CD4-positive, CD25-positive, alpha-beta regulatory T cell (primary cell): ENCODE data around the gene ZSCAN9. TPM values are rescaled to one million over a fixed set of nuclear protein-coding genes. Genes with fewer than 3 reads are reported as not detected.
A peak's percentile ranks its signal among the peaks of the same experiment; 100 is the strongest.

Source experiments
- ATAC-seq, 2 donors: fragments of 150-1000 bp; cut with Tn5 transposase; one replicate each; pipeline ENCODE4 v1.10.0; 2021; ENCODE audit warnings: low read depth in 2 of 2, moderate number of reproducible peaks in 2 of 2, moderate library complexity in 1 of 2
- DNase-seq, 3 donors: peaks; one replicate each; pipeline versions ENCODE4 v3.0.0 to v3.0.0-alpha.2; 2012 to 2022; ENCODE audit warnings: mixed read lengths in 1 of 3
- H3K27ac ChIP-seq: one replicate; pipeline ENCODE4 v1.7.0; 2013; ENCODE audit warnings: mild to moderate bottlenecking, low read length; ENCODE audit not compliant: insufficient read depth, poor library complexity, severe bottlenecking
- H3K27me3 ChIP-seq: one replicate; pipeline ENCODE4 v1.7.0; 2013; ENCODE audit warnings: low read length; ENCODE audit not compliant: control insufficient read depth, insufficient read depth
- H3K36me3 ChIP-seq: one replicate; pipeline ENCODE4 v1.7.0; 2013; ENCODE audit warnings: mild to moderate bottlenecking, low read length, moderate library complexity; ENCODE audit not compliant: control insufficient read depth, insufficient read depth
- H3K4me1 ChIP-seq: 2 replicates; pipeline ENCODE4 v1.7.0; 2013; ENCODE audit warnings: mild to moderate bottlenecking, low read length; ENCODE audit not compliant: insufficient read depth, control insufficient read depth, poor library complexity, severe bottlenecking
- H3K4me3 ChIP-seq: one replicate; pipeline ENCODE4 v1.7.0; 2013; ENCODE audit warnings: low read depth, mild to moderate bottlenecking, low read length, moderate library complexity
- H3K9me3 ChIP-seq, 2 experiments: 1 replicate in 1 of 2; 2 replicates in 1 of 2; pipeline ENCODE4 v1.7.0; 2013; ENCODE audit warnings: low read length in 2 of 2, mild to moderate bottlenecking in 1 of 2, moderate library complexity in 1 of 2; ENCODE audit not compliant: control insufficient read depth in 2 of 2
- H3K27ac Mint-ChIP-seq, 3 donors: one replicate each; pipeline ENCODE4 v1.8.0; 2020 to 2022; ENCODE audit warnings: mild to moderate bottlenecking in 3 of 3, mixed read lengths in 3 of 3, moderate library complexity in 2 of 3
- H3K27me3 Mint-ChIP-seq: one replicate; pipeline ENCODE4 v1.8.0; 2022; ENCODE audit warnings: mild to moderate bottlenecking, mixed read lengths
- H3K36me3 Mint-ChIP-seq: one replicate; pipeline ENCODE4 v1.8.0; 2020; ENCODE audit warnings: mixed read lengths
- H3K4me1 Mint-ChIP-seq, 4 donors: one replicate each; pipeline ENCODE4 v1.8.0; 2020 to 2022; ENCODE audit warnings: mixed read lengths in 4 of 4, mild to moderate bottlenecking in 1 of 4
- H3K4me3 Mint-ChIP-seq, 4 donors: one replicate each; pipeline ENCODE4 v1.8.0; 2020 to 2022; ENCODE audit warnings: mild to moderate bottlenecking in 4 of 4, mixed read lengths in 4 of 4, moderate library complexity in 3 of 4
- H3K9me3 Mint-ChIP-seq, 7 donors: one replicate each; pipeline ENCODE4 v1.8.0; 2020 to 2022; ENCODE audit warnings: mixed read lengths in 7 of 7, mild to moderate bottlenecking in 3 of 7, moderate library complexity in 2 of 7
- polyA plus RNA-seq, 4 donors: library from polyadenylated mRNA; unstranded; fragments of 300-500 nt; fragmentation: Illumina TruSeq; gene quantifications; one replicate each; pipeline ENCODE4 v1.2.3, GENCODE V29; 2021
- total RNA-seq: library from RNA; stranded (reverse); gene quantifications from one replicate; pipeline ENCODE4 v1.2.3, GENCODE V29; 2022

The ZSCAN9 gene
- total and polyA plus RNA-seq, 5 donors from 2014 or later: 0.91 to 6.4 (median 3.5) TPM

DNA sequence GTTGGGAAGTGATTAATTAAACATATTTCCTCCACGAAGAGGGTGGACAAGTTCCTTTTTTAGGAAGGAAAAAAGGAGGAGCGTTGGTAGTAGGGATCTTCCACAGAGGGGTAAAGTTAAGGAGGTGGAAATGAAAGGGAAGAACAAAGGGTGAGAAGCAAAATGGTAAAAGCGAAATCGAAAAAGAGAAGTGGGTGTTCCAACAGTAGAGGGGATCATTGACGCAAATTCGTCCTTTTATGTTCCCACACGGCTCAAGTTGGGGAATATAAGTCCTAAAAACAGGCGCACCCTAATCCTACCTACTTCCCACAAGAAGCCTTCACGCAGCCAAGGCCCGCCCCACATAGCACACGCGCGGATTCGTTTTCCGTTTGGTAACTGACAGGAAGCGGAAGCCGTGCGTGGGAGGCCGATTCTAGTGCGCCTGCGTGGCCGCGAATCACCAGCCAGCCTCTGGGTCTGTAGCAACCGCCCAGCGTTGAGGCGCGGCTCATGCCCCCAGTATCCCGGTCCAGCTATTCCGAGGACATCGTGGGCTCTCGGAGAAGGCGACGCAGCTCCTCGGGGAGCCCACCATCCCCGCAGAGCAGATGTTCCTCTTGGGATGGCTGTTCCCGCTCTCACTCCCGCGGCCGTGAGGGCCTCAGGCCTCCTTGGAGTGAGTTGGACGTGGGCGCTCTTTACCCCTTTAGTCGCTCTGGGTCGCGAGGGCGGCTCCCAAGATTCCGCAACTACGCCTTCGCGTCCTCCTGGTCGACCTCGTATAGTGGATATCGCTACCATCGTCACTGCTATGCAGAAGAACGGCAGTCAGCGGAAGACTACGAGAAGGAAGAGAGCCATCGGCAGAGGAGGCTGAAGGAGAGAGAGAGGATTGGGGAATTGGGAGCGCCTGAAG, 34.1 kb downstream of the ZSCAN9 start, which contains the start of gene NKAPL:
Gene NKAPL (plus strand): TSS at position 421 of the 901 bp plus-strand sequence. CDS start 75 bp downstream, at position 496.
- Mint-ChIP-seq H3K27me3 (peaks cover 40% of the 10 kb centered on the region), H3K4me3 (peak within 1 kb of the TSS in 3 of 4 donors; percentile 21 to 63 (median 43)), H3K4me1 (peaks cover 0 to 8% (median 2%) of the 10 kb centered on the region in 4 donors), H3K9me3 (peaks cover 0 to 1% (median 0%) of the 10 kb centered on the region in 7 donors), H3K27ac (peak within 1 kb of the TSS in 1 of 3 donors; percentile 74), H3K36me3 (no peaks in the 10 kb centered on the region)
- ATAC-seq (peak in 1 of 2 donors; percentile 45), DNase-seq (peak; percentile 6 to 63 (median 21))
- Histone ChIP-seq H3K4me1 (peaks cover 2% of the 10 kb centered on the region), H3K4me3 (peak within 1 kb of the TSS; percentile 48), H3K9me3 (no peaks in the 10 kb centered on the region), H3K27ac (no peak within 1 kb of the TSS), H3K27me3 (peaks cover 6% of the 10 kb centered on the region), H3K36me3 (no peaks in the 10 kb centered on the region)

DNA sequence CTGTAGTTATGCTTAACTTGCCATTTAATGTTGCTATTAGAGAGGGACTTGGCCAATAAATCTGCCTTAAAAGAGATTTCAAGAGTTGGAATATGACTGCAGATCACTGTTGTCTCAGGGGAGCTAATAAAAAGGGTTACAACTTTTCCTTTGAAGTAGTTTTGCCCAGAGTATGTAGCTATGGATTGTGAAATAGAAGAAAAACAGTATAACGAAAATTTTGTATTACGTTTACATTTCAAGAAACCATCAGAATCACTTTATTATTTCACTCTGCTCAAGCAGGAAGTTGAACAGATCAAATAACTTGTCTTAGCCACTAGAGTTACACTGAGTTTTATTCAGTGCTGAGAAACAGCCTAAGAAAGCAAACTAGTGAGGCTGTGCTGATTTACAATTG, 38.8 kb downstream of the ZSCAN9 start:
- no peak for ATAC-seq
- Mint-ChIP-seq H3K27me3 (peaks cover 17% of the 10 kb centered on the region), H3K27ac (no peak overlapping the region), H3K4me3 (peak overlapping the region in 2 of 4 donors; percentile 1 to 55), H3K36me3 (no peaks in the 10 kb centered on the region), H3K9me3 (peaks cover 0 to 1% (median 0%) of the 10 kb centered on the region in 7 donors), H3K4me1 (peaks cover 0 to 13% (median 4%) of the 10 kb centered on the region in 4 donors)
- H3K27ac ChIP-seq: no peak overlapping the region
- no peak overlapping the region for H3K4me3 ChIP-seq
- H3K4me1 ChIP-seq: peaks cover 12% of the 10 kb centered on the region
- H3K27me3 ChIP-seq: no peaks in the 10 kb centered on the region
- H3K36me3 ChIP-seq: no peaks in the 10 kb centered on the region
- DNase-seq: peak in 1 of 3 donors; percentile 20
- no peaks in the 10 kb centered on the region for H3K9me3 ChIP-seq

DNA sequence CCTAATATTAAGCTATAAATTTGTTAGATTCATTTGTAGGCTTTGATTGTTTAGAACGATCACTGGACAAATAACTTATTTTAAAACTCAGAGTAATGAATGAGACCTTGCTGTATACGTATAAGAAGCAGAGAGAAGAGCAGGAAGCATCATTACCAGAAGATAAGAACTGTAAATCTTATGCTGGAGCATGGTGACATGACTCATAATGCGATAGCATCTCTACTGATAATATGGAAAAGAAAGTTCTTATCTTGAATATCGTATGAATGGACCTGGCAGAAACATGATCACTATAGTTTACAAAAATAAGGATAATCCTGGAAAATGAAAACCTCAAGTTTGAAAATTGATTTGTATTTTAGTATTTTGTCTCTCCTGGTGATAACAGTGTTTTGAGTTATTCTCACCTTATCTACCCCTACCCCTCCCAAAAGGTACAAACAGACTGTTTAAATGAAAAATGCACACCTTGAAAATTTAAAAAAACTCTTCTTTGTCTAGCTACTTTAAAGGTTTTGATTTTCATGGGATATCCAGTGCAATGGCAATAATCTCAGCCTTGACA, 39.8 kb downstream of the ZSCAN9 start:
- peaks cover 17% of the 10 kb centered on the region for H3K27me3 Mint-ChIP-seq
- no peak for ATAC-seq
- Histone ChIP-seq H3K27ac (no peak overlapping the region), H3K9me3 (no peaks in the 10 kb centered on the region), H3K4me1 (peaks cover 12% of the 10 kb centered on the region), H3K36me3 (no peaks in the 10 kb centered on the region), H3K4me3 (no peak overlapping the region), H3K27me3 (no peaks in the 10 kb centered on the region)
- H3K4me1 Mint-ChIP-seq: peaks cover 0 to 16% (median 7%) of the 10 kb centered on the region in 4 donors
- H3K9me3 Mint-ChIP-seq: no peaks in the 10 kb centered on the region
- H3K4me3 Mint-ChIP-seq: peak overlapping the region in 1 of 4 donors; percentile 55
- H3K27ac Mint-ChIP-seq: peak overlapping the region in 2 of 3 donors; percentile 16 to 39
- no peak for DNase-seq
- no peaks in the 10 kb centered on the region for H3K36me3 Mint-ChIP-seq

DNA sequence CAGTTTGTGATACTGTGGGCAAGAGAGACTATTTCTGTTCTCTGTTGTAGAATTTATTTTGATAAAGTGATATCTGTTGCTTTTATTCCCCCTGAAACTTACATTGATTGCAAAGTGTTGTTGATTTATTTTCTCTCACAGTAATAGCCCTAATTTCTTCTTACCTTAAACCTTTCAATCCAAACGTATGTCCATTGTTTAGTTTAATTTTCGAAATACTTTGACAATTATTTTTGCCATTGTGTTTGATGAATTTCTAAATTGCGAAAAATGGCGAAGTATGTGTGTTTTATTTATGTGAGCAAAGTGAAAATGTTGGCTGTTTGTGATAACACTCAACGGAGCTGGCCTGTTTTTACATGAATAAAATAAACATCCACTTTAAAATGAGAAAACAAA, 41.5 kb downstream of the ZSCAN9 start:
- H3K4me1 ChIP-seq: peaks cover 12% of the 10 kb centered on the region
- peak overlapping the region; percentile 93 for H3K4me3 ChIP-seq
- H3K36me3 ChIP-seq: peaks cover 3% of the 10 kb centered on the region
- Mint-ChIP-seq H3K27me3 (peaks cover 10% of the 10 kb centered on the region), H3K36me3 (peaks cover 5% of the 10 kb centered on the region), H3K9me3 (no peaks in the 10 kb centered on the region), H3K27ac (no peak overlapping the region), H3K4me3 (no peak overlapping the region), H3K4me1 (peaks cover 0 to 30% (median 15%) of the 10 kb centered on the region in 4 donors)
- no peak for ATAC-seq
- DNase-seq: no peak
- no peaks in the 10 kb centered on the region for H3K9me3 ChIP-seq
- H3K27ac ChIP-seq: peak overlapping the region; percentile 64
- no peaks in the 10 kb centered on the region for H3K27me3 ChIP-seq

DNA sequence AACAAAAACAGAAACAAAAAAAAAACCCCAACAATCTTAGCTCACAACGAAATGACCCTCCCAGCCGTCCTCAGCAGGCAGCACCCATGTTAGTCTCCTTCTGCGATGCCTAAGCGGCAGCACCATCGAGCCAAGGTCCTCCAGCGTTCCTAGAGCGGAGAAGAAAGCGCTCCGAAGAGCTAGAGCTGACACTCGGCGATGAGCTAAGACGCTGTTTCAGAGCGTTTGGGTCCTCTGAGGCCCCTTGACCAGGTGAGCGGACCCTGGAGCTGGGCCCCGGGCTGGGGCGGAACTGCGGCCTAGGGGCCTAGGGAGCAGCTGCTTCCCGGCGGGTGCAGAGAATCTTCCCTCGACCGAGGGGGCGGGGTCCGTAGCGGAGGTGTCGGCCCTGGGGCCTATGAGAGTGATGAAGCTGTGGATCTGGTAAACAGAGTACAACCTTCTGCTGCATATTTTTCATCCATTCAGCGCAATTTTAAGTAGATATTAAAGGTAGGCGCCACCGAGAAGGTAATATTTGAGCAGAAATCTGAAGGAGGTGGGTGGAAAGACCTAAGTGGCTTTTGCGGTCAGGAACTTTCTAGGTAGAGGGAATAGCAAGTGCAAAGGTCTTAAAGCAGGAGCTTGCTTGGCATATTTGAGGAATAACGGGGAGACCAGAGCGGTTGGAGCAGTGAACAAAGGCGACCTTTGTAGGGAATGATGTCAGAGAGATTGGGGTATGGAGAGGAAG, 42.1 kb downstream of the ZSCAN9 start, which contains the start of gene ZSCAN26:
Gene ZSCAN26 (plus strand): TSS at position 182 of the 733 bp plus-strand sequence. CDS start 4,777 bp downstream, outside the sequence.
- no peak within 1 kb of the TSS for H3K27ac Mint-ChIP-seq
- H3K36me3 Mint-ChIP-seq: peaks cover 8% of the 10 kb centered on the region
- no peaks in the 10 kb centered on the region for H3K27me3 ChIP-seq
- peaks cover 0 to 30% (median 15%) of the 10 kb centered on the region in 4 donors for H3K4me1 Mint-ChIP-seq
- no peaks in the 10 kb centered on the region for H3K9me3 ChIP-seq
- H3K36me3 ChIP-seq: peaks cover 9% of the 10 kb centered on the region
- H3K27me3 Mint-ChIP-seq: peaks cover 10% of the 10 kb centered on the region
- peak within 1 kb of the TSS; percentile 93 for H3K4me3 ChIP-seq
- peak; percentile 92 to 95 for ATAC-seq
- peak within 1 kb of the TSS; percentile 64 for H3K27ac ChIP-seq
- H3K4me3 Mint-ChIP-seq: no peak within 1 kb of the TSS
- H3K4me1 ChIP-seq: peaks cover 12% of the 10 kb centered on the region
- no peaks in the 10 kb centered on the region for H3K9me3 Mint-ChIP-seq
- peak; percentile 58 to 95 (median 90) for DNase-seq

DNA sequence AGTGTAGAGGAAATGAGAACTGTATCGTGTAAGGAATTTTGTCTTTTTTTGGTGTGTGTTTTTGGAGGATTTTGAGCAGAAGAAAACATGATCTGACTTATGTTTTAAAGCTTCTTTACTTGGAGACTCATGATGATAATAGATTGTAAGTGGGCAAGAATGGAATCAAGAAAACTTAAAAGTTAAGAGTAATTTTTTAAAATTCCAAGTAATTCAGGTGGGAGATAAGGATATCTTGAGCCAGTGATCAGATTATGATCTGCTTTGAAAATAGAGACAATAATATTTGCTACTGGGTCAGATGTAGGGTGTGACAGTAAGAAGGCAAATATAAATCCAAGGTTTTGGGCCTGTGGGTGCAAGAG, 42.6 kb downstream of the ZSCAN9 start:
- ATAC-seq: no peak
- Histone ChIP-seq H3K36me3 (peaks cover 15% of the 10 kb centered on the region), H3K9me3 (no peaks in the 10 kb centered on the region), H3K4me3 (peak overlapping the region; percentile 93), H3K27me3 (no peaks in the 10 kb centered on the region), H3K27ac (peak overlapping the region; percentile 64), H3K4me1 (peaks cover 12% of the 10 kb centered on the region)
- no peak overlapping the region for H3K27ac Mint-ChIP-seq
- H3K9me3 Mint-ChIP-seq: no peaks in the 10 kb centered on the region
- peaks cover 4% of the 10 kb centered on the region for H3K27me3 Mint-ChIP-seq
- no peak overlapping the region for H3K4me3 Mint-ChIP-seq
- H3K4me1 Mint-ChIP-seq: peaks cover 0 to 30% (median 15%) of the 10 kb centered on the region in 4 donors
- no peak for DNase-seq
- peaks cover 13% of the 10 kb centered on the region for H3K36me3 Mint-ChIP-seq

DNA sequence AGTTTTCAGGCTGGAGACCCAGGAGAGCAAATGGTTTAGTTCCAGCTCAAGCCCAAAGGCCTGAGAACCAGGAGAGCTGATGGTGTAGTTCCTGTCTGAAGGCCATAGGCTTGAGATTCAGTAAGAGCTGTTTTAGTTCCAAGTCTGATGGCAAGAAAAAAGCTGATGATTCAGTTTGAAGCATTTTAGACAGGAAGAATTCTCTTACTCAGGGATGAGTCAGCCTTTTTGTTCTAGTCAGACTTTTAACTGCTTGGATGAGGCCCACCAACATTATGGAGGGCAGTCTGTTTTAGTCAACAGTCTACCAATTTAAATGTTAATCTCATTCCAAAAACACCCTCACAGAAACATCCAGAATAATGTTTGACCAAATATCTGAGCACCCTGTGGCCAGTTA, 44.4 kb downstream of the ZSCAN9 start:
- DNase-seq: no peak
- H3K4me1 Mint-ChIP-seq: peaks cover 0 to 24% (median 15%) of the 10 kb centered on the region in 4 donors

More for the DNA sequence above, 44.4 kb downstream of the ZSCAN9 start:
- Mint-ChIP-seq H3K9me3 (no peaks in the 10 kb centered on the region), H3K27ac (no peak overlapping the region), H3K36me3 (peaks cover 22% of the 10 kb centered on the region), H3K27me3 (no peaks in the 10 kb centered on the region), H3K4me3 (no peak overlapping the region)
- Histone ChIP-seq H3K4me3 (no peak overlapping the region), H3K27me3 (no peaks in the 10 kb centered on the region), H3K27ac (no peak overlapping the region), H3K36me3 (peaks cover 33% of the 10 kb centered on the region), H3K4me1 (peaks cover 9% of the 10 kb centered on the region), H3K9me3 (no peaks in the 10 kb centered on the region)
- ATAC-seq: no peak
